Fibroblast of skin of abdomen (primary cell): Measurements from ENCODE around the gene FCF1. TPM values are rescaled to one million over a fixed set of nuclear protein-coding genes. Genes with fewer than 3 reads are reported as not detected.

Experiments used
- DNase-seq: peaks from one replicate; pipeline ENCODE4 v3.0.0-alpha.2; 2013
- polyA plus RNA-seq, 2 experiments: library from polyadenylated mRNA; unstranded; fragments of 120-200 nt; gene quantifications; one replicate each; pipeline ENCODE4 v1.2.1, GENCODE V29; 2013; ENCODE audit not compliant: insufficient read length in 2 of 2

FCF1 gene, protein sequence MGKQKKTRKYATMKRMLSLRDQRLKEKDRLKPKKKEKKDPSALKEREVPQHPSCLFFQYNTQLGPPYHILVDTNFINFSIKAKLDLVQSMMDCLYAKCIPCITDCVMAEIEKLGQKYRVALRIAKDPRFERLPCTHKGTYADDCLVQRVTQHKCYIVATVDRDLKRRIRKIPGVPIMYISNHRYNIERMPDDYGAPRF
- 62.3 TPM for polyA plus RNA-seq (2013, experiment 1 of 2; ENCODE audit: insufficient read length)
- 59.9 TPM for polyA plus RNA-seq (2013, experiment 2 of 2; ENCODE audit: insufficient read length)

DNA sequence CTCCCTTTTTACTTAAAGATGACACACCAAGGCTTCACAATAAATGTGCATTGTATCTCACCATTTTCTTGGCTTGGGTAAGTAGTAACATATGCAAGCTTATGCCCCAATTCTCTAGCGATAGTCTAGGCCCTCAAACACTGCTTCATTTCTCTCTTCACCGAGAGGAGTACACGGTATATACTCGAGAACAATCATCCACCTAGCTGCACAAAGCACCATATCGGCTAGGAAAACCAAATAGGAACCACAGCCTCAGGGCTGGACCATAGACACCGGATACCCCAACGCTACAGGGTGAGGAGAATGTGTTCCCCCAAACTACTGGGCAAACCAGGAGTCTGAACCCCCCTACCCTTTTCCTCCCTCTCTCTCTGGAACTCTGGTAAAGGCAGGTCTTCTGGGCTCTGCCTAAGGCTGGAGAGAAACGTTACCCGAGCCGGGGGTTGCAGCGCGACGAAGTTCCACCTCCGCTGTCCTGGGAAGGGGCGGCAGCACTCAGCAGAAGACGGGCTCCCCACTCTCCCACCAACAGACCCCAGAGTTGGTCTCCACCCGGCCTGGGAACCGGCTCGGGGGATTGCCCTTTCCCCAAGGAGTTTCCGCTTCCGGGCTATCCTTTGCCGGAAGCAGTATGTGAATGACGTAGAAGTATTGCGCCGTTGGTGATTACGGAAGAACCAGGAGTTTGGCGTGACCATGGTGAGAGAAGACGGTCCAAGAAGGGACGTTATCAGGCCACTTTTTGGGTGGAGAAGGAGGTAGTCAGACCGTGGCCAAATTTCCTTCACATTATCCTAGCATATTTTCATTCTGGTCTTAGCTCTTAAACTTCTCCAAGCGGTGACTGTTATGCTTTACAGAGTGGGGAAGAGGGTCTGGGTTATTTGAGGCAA is at the start of gene FCF1, which contains the start of gene AREL1:
TSS of gene FCF1 (plus strand) at position 646 of the 896 bp plus-strand sequence. CDS start at position 700, 54 bp downstream.
TSS of gene AREL1 (minus strand) at position 582 of the 896 bp plus-strand sequence. CDS start 27,465 bp downstream, outside the sequence.
- DNase-seq: peak; percentile 88

DNA sequence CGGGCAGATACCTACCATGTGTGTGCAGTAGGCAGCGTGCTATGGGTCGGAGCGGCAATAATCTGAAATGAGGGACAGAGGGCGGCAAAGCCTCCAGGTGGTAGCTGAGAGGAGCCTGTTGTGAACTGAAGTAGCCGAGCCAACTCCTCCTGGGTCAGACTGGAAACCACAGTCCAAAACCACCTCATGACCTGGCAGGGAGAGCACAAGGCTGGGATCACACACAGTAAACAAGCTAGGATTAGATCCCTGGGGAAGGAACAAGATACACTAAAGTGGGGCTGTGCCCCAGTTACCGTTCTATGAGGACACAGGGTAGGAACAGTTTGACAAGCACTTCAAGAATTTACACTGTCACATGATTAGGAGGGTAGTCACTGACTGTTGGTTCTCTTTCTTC is 49.1 kb upstream of the FCF1 start:
- DNase-seq: no peak

DNA sequence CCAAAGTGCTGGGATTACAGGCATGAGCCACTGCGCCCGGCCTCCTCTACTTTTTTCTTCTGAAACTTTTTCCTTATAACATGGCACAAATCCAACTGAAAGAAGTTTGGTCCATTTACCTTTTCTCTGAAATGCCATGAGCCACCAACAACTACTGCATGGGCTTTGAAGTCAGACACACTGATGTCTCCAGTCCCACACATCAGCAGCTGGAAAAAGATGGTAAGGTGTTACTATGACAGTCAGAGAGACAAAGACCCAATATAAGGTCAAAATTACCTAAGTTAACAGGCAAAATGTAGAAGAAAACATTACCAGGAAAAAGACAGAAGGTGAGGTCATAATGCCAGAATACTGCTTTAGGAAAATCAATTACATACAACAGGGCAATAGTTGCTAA is 48.2 kb upstream of the FCF1 start:
- no peak for DNase-seq

DNA sequence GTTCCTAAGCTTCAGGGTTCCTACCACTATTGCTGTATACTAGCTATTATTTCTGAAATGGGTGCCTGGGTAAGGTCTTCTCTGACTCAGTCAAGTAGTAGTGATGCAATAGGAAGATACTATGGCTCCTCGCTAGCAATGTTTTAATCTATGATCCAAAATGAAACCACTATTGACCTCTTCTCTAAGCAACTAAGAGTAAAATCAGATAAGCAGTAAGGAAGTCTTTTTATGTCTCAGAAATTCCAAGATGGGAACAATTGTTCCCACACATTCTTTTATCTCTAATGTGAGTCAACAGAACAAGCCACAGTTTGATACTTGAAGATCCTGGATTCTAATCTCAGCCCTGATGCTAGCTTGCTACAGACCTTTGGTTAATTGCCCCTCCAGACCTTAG is 45.2 kb upstream of the FCF1 start:
- DNase-seq: peak; percentile 24

DNA sequence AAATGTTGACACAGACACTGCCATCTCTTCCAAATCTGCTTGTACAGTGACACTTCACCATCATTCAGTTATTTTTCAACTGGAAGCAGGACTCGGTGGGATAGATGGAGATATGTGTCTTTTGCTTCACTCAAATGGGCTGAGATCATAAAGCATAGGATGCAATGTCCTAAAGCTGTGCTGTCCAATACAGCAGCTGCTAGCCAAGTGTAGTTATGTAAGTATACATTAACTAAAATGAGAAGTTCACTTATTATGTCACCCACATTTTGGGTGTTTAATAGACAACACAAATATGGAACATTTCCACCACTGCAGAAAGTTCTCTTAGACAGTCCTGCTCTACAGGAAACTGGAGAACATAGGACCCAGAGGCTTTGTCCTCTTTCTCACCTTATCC is 43.7 kb upstream of the FCF1 start:
- DNase-seq: no peak

DNA sequence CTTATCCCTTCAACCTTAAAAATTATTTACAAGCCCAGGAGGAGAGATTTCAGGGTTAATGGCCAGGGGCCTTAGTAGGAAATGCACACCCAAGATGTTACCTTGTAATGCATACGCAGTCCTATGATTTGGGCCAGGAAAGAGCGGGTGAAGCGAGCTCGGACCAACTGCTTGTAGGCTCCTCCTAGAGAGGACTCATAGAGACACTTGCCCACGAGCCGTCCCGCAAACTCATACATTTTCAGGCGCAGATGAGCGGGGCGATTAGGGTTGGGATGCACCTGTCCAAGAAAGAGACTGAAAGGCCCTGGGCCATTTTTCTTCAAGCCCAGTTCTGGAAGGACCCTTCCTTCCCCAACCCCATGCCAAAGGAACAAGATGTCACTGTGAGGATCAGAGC is 43.1 kb upstream of the FCF1 start:
- DNase-seq: no peak

DNA sequence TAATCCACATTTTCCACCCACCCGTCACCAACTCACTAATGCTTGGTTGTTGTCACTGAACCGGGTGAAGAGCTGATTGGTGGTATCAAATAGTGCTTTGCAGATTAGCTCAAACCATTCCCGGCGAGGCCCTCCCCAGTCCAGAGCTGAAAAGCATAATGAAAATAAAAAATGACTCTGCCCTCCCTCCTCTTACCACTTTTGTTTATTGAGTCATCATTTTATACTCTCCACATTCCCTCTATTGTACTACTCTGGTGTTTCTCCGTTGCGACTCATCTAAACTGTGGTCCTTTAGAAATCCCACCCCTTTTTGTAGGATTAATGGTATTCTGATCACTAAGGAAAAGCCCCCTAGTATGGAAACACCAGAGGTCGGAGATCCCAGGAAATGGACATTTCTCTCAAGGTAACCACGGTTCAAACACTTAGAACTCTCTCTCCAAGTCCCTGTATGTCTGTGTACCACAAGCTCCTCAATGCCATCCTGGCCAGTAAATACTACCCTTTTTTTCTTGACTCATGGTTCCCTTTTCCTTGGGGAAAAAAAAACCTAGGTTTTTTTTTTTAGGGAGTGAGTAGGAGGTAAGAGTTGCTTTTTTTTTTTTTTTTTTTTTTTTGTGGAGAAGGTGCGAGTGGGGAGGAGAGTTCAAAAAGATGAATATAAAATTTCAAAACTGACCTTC is 42.1 kb upstream of the FCF1 start:
- DNase-seq: peak; percentile 65

DNA sequence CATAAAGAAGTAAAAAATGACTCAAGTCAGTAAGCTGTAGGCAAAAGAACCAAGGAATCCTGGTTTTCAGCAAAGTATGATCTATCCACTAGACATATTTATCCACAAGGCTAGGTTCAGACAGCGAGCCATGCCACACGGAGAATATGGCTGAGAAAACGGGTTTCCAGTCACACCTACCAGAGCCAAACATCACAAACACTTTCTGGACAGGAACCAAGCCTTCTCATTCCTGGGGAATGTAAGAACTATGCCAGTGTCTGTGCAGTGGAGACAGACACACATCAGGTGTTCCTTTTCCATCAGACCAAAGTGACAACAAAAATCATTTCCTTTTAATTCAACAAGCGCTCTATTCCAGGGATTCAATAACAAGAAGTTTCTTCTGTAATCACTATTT is 41.2 kb upstream of the FCF1 start:
- DNase-seq: peak; percentile 69

DNA sequence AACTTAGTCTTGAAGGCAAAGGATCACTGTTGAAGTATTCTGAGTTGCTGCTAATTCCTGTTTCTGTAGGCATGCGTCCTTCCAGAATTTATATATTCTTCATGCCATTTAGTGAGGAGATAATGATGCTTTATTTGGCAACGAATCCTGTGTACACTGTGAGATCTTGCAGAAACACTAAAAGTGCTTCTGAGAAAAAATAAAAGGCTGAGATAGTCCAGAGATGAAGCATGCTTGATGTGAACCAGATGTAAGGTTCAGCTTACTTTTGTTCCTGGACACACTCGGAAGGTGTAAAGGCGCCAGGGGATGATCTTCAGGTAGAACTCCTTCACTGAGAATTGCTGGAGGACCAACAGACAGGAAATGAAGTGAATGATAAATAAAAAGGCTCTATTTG is 39.2 kb upstream of the FCF1 start:
- no peak for DNase-seq

DNA sequence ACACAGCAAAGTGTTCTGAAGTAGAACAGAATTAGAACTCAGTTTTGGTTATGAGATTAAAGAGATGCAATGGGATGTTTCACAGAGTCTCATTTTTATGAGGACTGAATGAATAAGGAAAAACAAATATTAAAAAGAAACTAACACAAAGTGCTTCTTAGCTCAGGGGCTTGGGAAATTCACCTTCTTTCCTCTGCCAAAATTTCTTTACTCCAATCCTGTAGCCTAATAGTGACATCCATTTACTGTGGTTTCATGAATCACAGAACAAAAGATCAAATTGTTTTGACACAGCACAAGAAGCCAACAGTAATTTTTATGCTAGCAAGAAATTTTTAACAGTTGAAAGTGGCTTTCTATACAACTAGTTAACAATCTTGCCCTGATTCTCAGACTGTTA is 37.7 kb upstream of the FCF1 start:
- no peak for DNase-seq

DNA sequence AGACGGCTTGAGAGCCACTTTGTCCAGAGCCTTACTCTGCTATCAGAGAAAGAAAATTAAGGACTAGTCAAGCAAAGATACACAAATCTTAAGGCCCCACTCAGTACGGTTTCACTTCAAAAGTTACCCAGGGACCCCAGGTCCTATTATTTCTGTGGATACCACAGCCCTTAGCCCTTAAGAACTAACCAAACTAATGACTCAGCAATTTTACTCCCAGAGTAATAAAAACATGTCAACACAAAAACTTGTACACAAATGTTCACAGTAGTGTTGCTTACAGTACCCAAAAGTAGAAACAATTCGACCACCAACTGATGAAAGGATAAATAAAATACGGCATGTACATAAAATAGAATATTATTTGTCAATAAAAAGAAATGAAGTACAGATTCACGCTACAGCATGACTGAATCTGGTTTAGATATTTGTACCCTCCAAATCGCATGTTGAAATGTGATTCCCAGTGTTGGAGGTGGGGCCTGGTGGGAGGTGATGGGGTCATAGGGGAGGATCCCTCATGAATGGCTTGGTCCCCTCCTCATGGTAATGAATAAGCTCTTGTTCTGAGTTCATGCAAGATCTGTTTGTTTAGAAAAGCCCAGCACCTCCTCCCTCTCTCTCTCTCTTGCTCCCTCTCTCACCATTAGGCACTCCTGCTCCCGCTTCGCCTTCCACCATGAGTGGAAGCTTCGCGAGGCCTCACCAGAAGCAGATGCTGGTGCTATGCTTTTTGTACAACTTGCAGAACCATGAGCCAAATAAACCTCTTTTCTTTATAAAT is 30.6 kb upstream of the FCF1 start:
- DNase-seq: no peak

DNA sequence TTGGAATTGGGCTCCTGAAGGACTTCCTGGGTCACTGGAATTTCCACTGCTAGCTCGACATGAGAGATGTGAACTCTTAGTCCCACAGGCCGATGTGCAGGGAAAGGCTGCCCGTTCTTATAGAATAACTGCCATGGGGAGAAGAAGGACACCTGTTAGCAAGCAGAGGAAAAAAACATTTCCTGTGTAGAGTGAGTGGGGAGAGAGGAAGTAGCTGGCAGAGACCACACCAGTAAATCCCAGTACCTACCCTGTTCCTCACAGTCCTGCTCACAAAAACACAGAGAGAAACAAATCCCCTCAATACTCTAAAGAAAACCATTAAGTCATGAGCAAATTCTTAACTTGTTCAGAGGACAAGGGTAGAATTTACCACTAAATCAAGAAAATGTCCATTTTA is 29.5 kb upstream of the FCF1 start:
- DNase-seq: no peak

DNA sequence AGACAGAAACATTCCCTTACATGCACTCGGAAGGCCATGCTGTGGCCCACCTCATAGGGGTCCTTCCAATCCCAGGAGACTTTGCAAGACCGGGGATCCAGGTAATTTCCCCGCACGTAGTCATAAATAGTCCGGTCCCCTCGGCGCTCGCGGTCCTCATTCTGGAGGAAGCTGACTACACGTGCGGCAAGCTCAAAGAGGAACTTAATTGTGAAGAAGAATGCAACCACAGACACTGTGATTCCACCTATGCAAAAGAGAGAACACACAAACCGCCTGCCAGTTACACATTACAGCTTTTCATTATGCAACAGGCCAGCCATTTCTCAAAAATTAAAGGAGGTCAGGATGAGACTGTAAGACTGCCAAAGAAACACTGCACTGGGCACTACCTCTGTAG is 28.5 kb upstream of the FCF1 start:
- DNase-seq: no peak

DNA sequence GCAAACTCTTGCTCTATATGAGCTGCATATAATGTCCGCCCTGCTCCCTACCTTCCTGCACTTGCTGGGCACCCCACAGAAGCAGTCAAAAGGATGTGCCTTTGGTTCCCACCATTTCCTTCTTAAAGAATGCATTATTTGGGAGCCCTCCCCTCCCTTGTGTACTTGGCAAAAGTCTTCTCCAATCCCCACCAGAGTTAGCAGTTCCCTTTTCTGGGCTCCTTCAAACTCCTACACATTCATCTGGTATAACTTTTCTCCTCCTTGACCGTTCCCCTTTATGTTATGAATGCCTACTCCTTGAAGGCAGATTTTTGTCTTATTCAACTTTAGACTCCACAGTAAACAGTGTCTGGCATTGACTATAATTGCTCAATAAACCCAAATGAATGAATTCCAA is 27.9 kb upstream of the FCF1 start:
- no peak for DNase-seq

DNA sequence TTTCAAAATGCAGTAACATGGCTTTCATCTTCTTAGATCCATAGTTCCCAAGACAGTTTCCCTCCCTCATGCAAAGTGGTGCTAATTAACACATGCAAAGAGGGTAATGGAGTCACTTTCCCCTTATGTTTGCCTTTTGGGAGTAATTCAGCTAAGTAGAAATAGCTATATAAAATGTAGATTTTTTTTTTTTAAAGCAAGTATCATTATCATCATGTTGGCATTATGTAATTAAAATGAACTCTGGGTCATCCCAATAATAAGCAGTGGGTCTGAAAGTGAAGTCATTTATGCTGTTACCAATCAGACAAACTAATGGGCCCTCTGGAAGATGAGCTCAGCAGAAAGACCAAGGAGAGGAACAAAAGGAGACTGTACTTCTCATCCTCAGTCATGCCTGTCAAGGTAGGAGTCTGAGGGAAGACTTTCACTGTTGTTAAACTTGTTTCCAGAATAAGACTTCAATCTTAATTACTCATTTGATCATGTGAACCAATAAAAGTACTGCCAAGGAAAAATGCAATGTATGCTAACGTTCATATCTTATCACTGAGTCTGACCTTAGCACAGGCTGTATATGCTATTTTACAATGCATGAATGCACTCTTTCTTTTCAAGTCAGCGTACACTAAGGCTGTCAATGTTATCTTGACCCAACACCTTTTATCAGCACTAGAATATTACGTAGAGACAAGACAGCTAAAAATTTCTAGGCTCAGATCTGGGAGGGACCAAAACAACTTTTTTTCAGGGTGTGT is 26.8 kb upstream of the FCF1 start:
- no peak for DNase-seq

DNA sequence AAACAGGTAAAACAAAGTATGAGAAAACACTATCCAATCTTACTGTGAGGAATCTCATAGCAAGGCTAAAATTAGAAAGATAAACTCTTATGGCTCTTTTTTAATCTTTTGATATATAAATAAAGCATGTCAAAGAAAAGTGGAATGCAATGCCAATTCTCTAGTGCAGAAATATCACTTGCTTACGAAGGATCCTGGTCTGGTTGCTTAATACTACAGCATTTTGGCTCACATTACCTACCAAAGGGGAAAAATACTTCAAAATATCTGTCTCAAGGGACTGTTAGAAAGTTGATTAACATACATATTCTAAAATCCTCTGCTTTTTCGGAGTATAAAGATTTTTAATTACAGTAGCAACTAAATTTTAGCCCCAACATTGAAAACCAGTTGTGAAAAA is 21.5 kb upstream of the FCF1 start:
- DNase-seq: no peak

DNA sequence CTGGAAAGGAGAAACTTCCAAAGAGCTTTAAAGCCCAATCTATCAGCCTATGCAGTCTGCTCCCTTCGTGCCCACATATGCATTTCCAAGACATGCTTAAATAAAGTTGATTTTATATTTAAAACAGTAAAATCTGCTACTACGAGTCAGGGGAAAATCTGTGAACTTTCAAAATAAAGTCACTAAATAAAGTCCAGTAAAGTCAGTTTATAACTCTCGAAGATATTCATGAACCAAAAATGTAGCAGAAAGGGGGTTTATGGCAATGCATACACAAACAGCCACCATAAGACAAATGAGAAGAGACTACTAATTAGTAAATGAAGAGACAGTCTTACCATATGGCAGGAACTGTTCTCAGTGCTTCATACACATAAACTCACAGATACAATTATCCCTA is 19.8 kb upstream of the FCF1 start:
- DNase-seq: no peak

DNA sequence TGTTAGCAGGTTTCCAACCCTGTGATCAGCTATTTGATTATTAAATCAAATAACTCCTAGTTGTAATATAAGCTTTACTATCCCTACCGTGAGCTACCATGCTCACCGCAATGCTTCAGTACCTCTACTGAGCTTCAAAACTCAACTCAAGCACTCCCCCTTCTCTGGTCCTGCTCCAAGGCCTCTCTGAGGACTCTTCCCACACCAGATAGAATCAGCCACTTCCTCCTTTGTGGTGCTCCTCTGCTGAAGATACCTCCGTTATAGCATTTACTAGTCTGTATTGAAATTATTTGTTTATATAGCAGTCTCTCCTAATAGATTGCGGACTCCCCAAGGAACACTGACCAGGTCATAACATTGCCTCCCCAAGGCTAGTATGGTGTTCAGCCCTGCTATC is 17.5 kb upstream of the FCF1 start:
- no peak for DNase-seq

DNA sequence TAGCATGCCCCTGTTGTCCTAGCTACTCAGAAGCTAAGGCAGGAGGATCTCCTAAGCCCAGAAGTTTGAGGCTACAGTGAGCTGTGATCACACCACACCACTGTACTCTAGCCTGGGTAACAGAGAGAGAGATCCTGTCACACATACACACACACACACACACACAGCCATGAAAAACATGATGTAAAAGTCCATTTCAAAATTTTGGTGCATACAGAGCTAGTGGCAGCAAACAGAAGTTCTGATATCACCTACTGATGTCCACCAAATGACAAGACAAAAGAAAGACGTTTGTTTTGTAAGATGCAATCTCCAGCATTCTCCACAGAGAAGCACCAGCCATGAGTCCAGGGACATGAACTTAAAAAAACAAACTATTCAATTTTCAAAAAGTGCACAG is 15.9 kb upstream of the FCF1 start:
- DNase-seq: no peak

DNA sequence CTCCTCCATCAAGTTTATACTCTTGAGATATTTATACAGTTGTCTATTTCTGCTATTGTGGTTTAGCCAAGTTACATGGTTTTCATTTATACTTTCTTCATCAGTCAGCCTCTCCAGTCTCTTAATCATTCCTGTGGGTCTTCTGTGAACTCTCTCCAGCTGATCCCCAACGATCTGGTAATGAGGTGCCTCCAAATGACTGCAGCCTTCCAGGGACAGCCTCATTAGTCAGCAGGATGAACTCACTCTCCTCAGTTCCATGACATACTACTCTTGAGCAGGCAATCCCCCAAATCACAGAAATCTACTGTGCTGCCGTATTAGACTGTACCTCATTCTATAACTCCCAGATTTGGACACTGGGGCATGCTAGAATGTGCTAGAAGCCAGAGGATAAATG is 15.4 kb upstream of the FCF1 start:
- DNase-seq: peak; percentile 91

DNA sequence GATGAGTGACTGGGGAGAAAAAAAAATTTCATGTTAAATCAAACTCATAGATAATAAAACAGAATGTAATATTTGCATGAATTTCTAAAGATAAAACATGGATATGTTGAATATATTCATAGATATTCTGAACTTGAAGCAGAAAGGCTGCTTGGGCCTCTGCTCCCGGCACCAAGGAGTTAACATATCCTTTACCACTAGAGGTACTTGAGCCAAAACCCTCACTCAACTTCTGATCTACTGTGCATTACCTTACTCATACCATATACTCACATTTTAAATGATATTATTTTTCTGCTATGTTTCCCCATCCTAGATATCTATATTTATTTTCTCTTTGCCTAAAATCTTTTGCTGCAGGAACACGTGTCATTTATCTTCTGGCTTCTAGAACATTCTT is 15.0 kb upstream of the FCF1 start:
- DNase-seq: no peak

DNA sequence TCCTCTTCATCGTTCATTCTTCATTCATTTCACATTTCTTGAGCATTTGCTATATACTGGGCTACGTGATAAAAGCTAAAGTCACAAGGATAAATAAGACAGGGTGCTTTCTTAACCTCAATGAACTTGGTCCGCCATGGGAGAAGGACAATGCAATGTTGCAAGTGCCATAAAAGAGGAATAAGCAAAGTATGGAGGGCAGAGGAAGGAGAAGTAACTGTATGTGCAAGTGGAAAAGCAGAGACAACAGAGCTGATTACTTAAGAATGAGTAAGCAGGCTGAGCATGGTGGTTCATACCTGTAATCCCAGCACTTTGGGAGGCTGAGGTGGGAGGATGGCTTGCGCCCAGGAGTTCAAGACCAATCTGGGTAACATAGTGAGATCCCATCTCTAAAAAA is 14.5 kb upstream of the FCF1 start:
- DNase-seq: no peak
